ENCODE results near the gene PREP.

- TF ChIP-seq, protein P1, sequence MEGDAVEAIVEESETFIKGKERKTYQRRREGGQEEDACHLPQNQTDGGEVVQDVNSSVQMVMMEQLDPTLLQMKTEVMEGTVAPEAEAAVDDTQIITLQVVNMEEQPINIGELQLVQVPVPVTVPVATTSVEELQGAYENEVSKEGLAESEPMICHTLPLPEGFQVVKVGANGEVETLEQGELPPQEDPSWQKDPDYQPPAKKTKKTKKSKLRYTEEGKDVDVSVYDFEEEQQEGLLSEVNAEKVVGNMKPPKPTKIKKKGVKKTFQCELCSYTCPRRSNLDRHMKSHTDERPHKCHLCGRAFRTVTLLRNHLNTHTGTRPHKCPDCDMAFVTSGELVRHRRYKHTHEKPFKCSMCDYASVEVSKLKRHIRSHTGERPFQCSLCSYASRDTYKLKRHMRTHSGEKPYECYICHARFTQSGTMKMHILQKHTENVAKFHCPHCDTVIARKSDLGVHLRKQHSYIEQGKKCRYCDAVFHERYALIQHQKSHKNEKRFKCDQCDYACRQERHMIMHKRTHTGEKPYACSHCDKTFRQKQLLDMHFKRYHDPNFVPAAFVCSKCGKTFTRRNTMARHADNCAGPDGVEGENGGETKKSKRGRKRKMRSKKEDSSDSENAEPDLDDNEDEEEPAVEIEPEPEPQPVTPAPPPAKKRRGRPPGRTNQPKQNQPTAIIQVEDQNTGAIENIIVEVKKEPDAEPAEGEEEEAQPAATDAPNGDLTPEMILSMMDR (IDR thresholded peaks at IDR 0.05; ENCODE audit: insufficient read depth, low read depth, low read length): no peak
- TF ChIP-seq EZH2 (IDR thresholded peaks at IDR 0.05; ENCODE audit: insufficient read depth, low read length): no peak
These were observed 29.9 kb upstream of the PREP start for GRCh38 chr6:105432797-105433196.

All from astrocyte (in vitro differentiated cells and primary cell).